ENCODE results near the gene THSD4.

The THSD4 gene

GRCh38 chr15:71114887-71115566, at the start of gene THSD4:
TSS of gene THSD4 (plus strand) at chr15:71115471.
- peak within 1 kb of the TSS; percentile 43 for H3K4me3 ChIP-seq (ENCODE audit: low read depth, low read length)
- no peak for DNase-seq (ENCODE audit: low read depth)

GRCh38 chr15:71066983-71067382, 48.3 kb upstream of the THSD4 start:
- H3K4me3 ChIP-seq (ENCODE audit: low read depth, low read length), result no peak overlapping the region
- no peak for DNase-seq (ENCODE audit: low read depth)
- no peak for TF ChIP-seq CTCF (IDR thresholded peaks at IDR 0.05; ENCODE audit: control insufficient read depth, extremely low read depth, insufficient read depth)

More at GRCh38 chr15:71114887-71115566, at the start of gene THSD4:
- TF ChIP-seq CTCF (IDR thresholded peaks at IDR 0.05; ENCODE audit: control insufficient read depth, extremely low read depth, insufficient read depth), result peak; percentile 79

GRCh38 chr15:71069693-71070092, 45.6 kb upstream of the THSD4 start:
- DNase-seq (ENCODE audit: low read depth), result no peak
- no peak overlapping the region for H3K4me3 ChIP-seq (ENCODE audit: low read depth, low read length)
- TF ChIP-seq CTCF (IDR thresholded peaks at IDR 0.05; ENCODE audit: control insufficient read depth, extremely low read depth, insufficient read depth), result no peak; the same call in 1 of the 2 replicates

- no peak for TF ChIP-seq CTCF (IDR thresholded peaks at IDR 0.05; ENCODE audit: control insufficient read depth, extremely low read depth, insufficient read depth)
- H3K4me3 ChIP-seq (ENCODE audit: low read depth, low read length), result no peak overlapping the region
- DNase-seq (ENCODE audit: low read depth), result peak; percentile 79
Measured at GRCh38 chr15:71071529-71071928, 43.7 kb upstream of the THSD4 start.

GRCh38 chr15:71072423-71072822, 42.8 kb upstream of the THSD4 start:
- DNase-seq (ENCODE audit: low read depth), result no peak
- H3K4me3 ChIP-seq (ENCODE audit: low read depth, low read length), result no peak overlapping the region
- no peak for TF ChIP-seq CTCF (IDR thresholded peaks at IDR 0.05; ENCODE audit: control insufficient read depth, extremely low read depth, insufficient read depth)

- no peak overlapping the region for H3K4me3 ChIP-seq (ENCODE audit: low read depth, low read length)
- no peak for TF ChIP-seq CTCF (IDR thresholded peaks at IDR 0.05; ENCODE audit: control insufficient read depth, extremely low read depth, insufficient read depth)
- no peak for DNase-seq (ENCODE audit: low read depth)
Measured at GRCh38 chr15:71078506-71079207, 36.6 kb upstream of the THSD4 start.
